GM21390 (cell line): ENCODE data around the gene ARL5A.
"Not testable (repeated sequence)": the region's sequence is repeated elsewhere in the genome, so short reads cannot be mapped to it uniquely, and the experiment has no call there.

Experiments
- ATAC-seq: cut with Tn5 transposase; IDR thresholded peaks from one replicate; pipeline ENCODE4 v1.9.1; 2021; ENCODE audit not compliant: unreplicated experiment

ARL5A gene

GRCh38 chr2:151828143-151828889 is at the start of gene ARL5A:
TSS of gene ARL5A (minus strand) at chr2:151828421. CDS start at chr2:151828176, 245 bp downstream.
- ATAC-seq, result peak; percentile 90

GRCh38 chr2:151875631-151876030 is 47.4 kb upstream of the ARL5A start:
- ATAC-seq, result not testable (repeated sequence)

GRCh38 chr2:151872463-151872862 is 44.2 kb upstream of the ARL5A start:
- ATAC-seq, result no peak

GRCh38 chr2:151869291-151869690 is 41.1 kb upstream of the ARL5A start:
- ATAC-seq, result no peak

- ATAC-seq, result peak; percentile 98
Observed at GRCh38 chr2:151862700-151863099, 34.5 kb upstream of the ARL5A start.

GRCh38 chr2:151861174-151861573 is 33.0 kb upstream of the ARL5A start:
- no peak for ATAC-seq

GRCh38 chr2:151860613-151861146 is 32.5 kb upstream of the ARL5A start:
- no peak for ATAC-seq

- ATAC-seq, result no peak
Observed at GRCh38 chr2:151860210-151860609, 32.0 kb upstream of the ARL5A start.

- no peak for ATAC-seq
Observed at GRCh38 chr2:151857650-151858049, 29.4 kb upstream of the ARL5A start.

- no peak for ATAC-seq
Observed at GRCh38 chr2:151855111-151855510, 26.9 kb upstream of the ARL5A start.

GRCh38 chr2:151853070-151853758 is 25.0 kb upstream of the ARL5A start:
- no peak for ATAC-seq

GRCh38 chr2:151852260-151853069 is 24.2 kb upstream of the ARL5A start:
- ATAC-seq, result no peak

- no peak for ATAC-seq
Observed at GRCh38 chr2:151851761-151852160, 23.5 kb upstream of the ARL5A start.

- no peak for ATAC-seq
Observed at GRCh38 chr2:151849413-151850010, 21.3 kb upstream of the ARL5A start.

- peak; percentile 54 for ATAC-seq
Observed at GRCh38 chr2:151845884-151846283, 17.7 kb upstream of the ARL5A start.

GRCh38 chr2:151845481-151845880 is 17.3 kb upstream of the ARL5A start:
- ATAC-seq, result no peak

GRCh38 chr2:151844211-151844896 is 16.1 kb upstream of the ARL5A start:
- ATAC-seq, result no peak

GRCh38 chr2:151843691-151844061 is 15.5 kb upstream of the ARL5A start:
- no peak for ATAC-seq

GRCh38 chr2:151842830-151843690 is 14.8 kb upstream of the ARL5A start:
- no peak for ATAC-seq

GRCh38 chr2:151841047-151841424 is 12.8 kb upstream of the ARL5A start:
- ATAC-seq, result no peak
